Measurements from ENCODE around the gene EXD2.
"Not testable (repeated sequence)": the region's sequence is repeated elsewhere in the genome, so short reads cannot be mapped to it uniquely, and the experiment has no call there.

Gene EXD2

GRCh38 chr14:69287098-69288010, 96.1 kb downstream of the EXD2 start:
- H3K4me1 ChIP-seq (ENCODE audit: control insufficient read depth, insufficient read depth, low read length, poor library complexity, severe bottlenecking): no peaks in the 10 kb centered on the region
- DNase-seq: no peak
- no peak overlapping the region for H3K27ac ChIP-seq (ENCODE audit: insufficient read depth, low read length, poor library complexity, severe bottlenecking)
- H3K27me3 ChIP-seq (replicated peaks; ENCODE audit: control insufficient read depth, insufficient read depth, low read length, poor library complexity, severe bottlenecking): no peaks in the 10 kb centered on the region
- no peak overlapping the region for H3K4me3 ChIP-seq (ENCODE audit: insufficient read depth, low read depth, low read length, poor library complexity, severe bottlenecking)
- H3K9me3 ChIP-seq (ENCODE audit: control insufficient read depth, low read length): no peaks in the 10 kb centered on the region
- H3K36me3 ChIP-seq (ENCODE audit: control insufficient read depth, insufficient read depth, low read length): no peaks in the 10 kb centered on the region

GRCh38 chr14:69288011-69288771, 96.9 kb downstream of the EXD2 start:
- no peaks in the 10 kb centered on the region for H3K9me3 ChIP-seq (ENCODE audit: control insufficient read depth, low read length)
- no peak overlapping the region for H3K27ac ChIP-seq (ENCODE audit: insufficient read depth, low read length, poor library complexity, severe bottlenecking)
- no peaks in the 10 kb centered on the region for H3K27me3 ChIP-seq (replicated peaks; ENCODE audit: control insufficient read depth, insufficient read depth, low read length, poor library complexity, severe bottlenecking)
- no peaks in the 10 kb centered on the region for H3K4me1 ChIP-seq (ENCODE audit: control insufficient read depth, insufficient read depth, low read length, poor library complexity, severe bottlenecking)
- no peak for DNase-seq
- no peaks in the 10 kb centered on the region for H3K36me3 ChIP-seq (ENCODE audit: control insufficient read depth, insufficient read depth, low read length)
- H3K4me3 ChIP-seq (ENCODE audit: insufficient read depth, low read depth, low read length, poor library complexity, severe bottlenecking): no peak overlapping the region

- Histone ChIP-seq H3K36me3 (ENCODE audit: control insufficient read depth, insufficient read depth, low read length) (no peaks in the 10 kb centered on the region), H3K27ac (ENCODE audit: insufficient read depth, low read length, poor library complexity, severe bottlenecking) (no peak overlapping the region)
- no peak for DNase-seq
Observed at GRCh38 chr14:69288956-69289705, 97.8 kb downstream of the EXD2 start.

GRCh38 chr14:69289811-69290520, 98.7 kb downstream of the EXD2 start:
- no peak overlapping the region for H3K4me3 ChIP-seq (ENCODE audit: insufficient read depth, low read depth, low read length, poor library complexity, severe bottlenecking)
- no peaks in the 10 kb centered on the region for H3K9me3 ChIP-seq (ENCODE audit: control insufficient read depth, low read length)
- no peaks in the 10 kb centered on the region for H3K4me1 ChIP-seq (ENCODE audit: control insufficient read depth, insufficient read depth, low read length, poor library complexity, severe bottlenecking)
- H3K27ac ChIP-seq (ENCODE audit: insufficient read depth, low read length, poor library complexity, severe bottlenecking): no peak overlapping the region
- H3K27me3 ChIP-seq (replicated peaks; ENCODE audit: control insufficient read depth, insufficient read depth, low read length, poor library complexity, severe bottlenecking): no peaks in the 10 kb centered on the region
- H3K36me3 ChIP-seq (ENCODE audit: control insufficient read depth, insufficient read depth, low read length): no peaks in the 10 kb centered on the region
- DNase-seq: no peak

More at GRCh38 chr14:69288956-69289705, 97.8 kb downstream of the EXD2 start:
- Histone ChIP-seq H3K27me3 (replicated peaks; ENCODE audit: control insufficient read depth, insufficient read depth, low read length, poor library complexity, severe bottlenecking) (no peaks in the 10 kb centered on the region), H3K4me1 (ENCODE audit: control insufficient read depth, insufficient read depth, low read length, poor library complexity, severe bottlenecking) (no peaks in the 10 kb centered on the region), H3K9me3 (ENCODE audit: control insufficient read depth, low read length) (no peaks in the 10 kb centered on the region), H3K4me3 (ENCODE audit: insufficient read depth, low read depth, low read length, poor library complexity, severe bottlenecking) (no peak overlapping the region)

GRCh38 chr14:69290881-69291280, 99.6 kb downstream of the EXD2 start:
- H3K27me3 ChIP-seq (replicated peaks; ENCODE audit: control insufficient read depth, insufficient read depth, low read length, poor library complexity, severe bottlenecking); H3K27ac ChIP-seq (ENCODE audit: insufficient read depth, low read length, poor library complexity, severe bottlenecking); H3K9me3 ChIP-seq (ENCODE audit: control insufficient read depth, low read length); H3K4me3 ChIP-seq (ENCODE audit: insufficient read depth, low read depth, low read length, poor library complexity, severe bottlenecking); H3K36me3 ChIP-seq (ENCODE audit: control insufficient read depth, insufficient read depth, low read length); DNase-seq; H3K4me1 ChIP-seq (ENCODE audit: control insufficient read depth, insufficient read depth, low read length, poor library complexity, severe bottlenecking): not testable (repeated sequence)

- Histone ChIP-seq H3K4me3 (ENCODE audit: insufficient read depth, low read depth, low read length, poor library complexity, severe bottlenecking) (no peak overlapping the region), H3K27me3 (replicated peaks; ENCODE audit: control insufficient read depth, insufficient read depth, low read length, poor library complexity, severe bottlenecking) (no peaks in the 10 kb centered on the region), H3K9me3 (ENCODE audit: control insufficient read depth, low read length) (no peaks in the 10 kb centered on the region), H3K36me3 (ENCODE audit: control insufficient read depth, insufficient read depth, low read length) (no peaks in the 10 kb centered on the region), H3K27ac (ENCODE audit: insufficient read depth, low read length, poor library complexity, severe bottlenecking) (no peak overlapping the region), H3K4me1 (ENCODE audit: control insufficient read depth, insufficient read depth, low read length, poor library complexity, severe bottlenecking) (no peaks in the 10 kb centered on the region)
- no peak for DNase-seq
Observed at GRCh38 chr14:69291396-69291795, 100.1 kb downstream of the EXD2 start.

- H3K36me3 ChIP-seq (ENCODE audit: control insufficient read depth, insufficient read depth, low read length): no peaks in the 10 kb centered on the region
- H3K4me1 ChIP-seq (ENCODE audit: control insufficient read depth, insufficient read depth, low read length, poor library complexity, severe bottlenecking): no peaks in the 10 kb centered on the region
- H3K4me3 ChIP-seq (ENCODE audit: insufficient read depth, low read depth, low read length, poor library complexity, severe bottlenecking): no peak overlapping the region
Observed at GRCh38 chr14:69291891-69292561, 100.7 kb downstream of the EXD2 start.

More at GRCh38 chr14:69291891-69292561, 100.7 kb downstream of the EXD2 start:
- Histone ChIP-seq H3K27ac (ENCODE audit: insufficient read depth, low read length, poor library complexity, severe bottlenecking) (no peak overlapping the region), H3K27me3 (replicated peaks; ENCODE audit: control insufficient read depth, insufficient read depth, low read length, poor library complexity, severe bottlenecking) (no peaks in the 10 kb centered on the region), H3K9me3 (ENCODE audit: control insufficient read depth, low read length) (no peaks in the 10 kb centered on the region)
- no peak for DNase-seq
